Mesendoderm (in vitro differentiated cells): ENCODE measurements around the gene ZNF627.
A peak's percentile ranks its signal among the peaks of the same experiment; 100 is the strongest.

Experiments used
- DNase-seq: peaks from one replicate; pipeline ENCODE4 v3.0.0; 2013
- H2AK5ac ChIP-seq: 2 replicates; pipeline ENCODE4 v1.6.1; 2013; ENCODE audit warnings: low read length, inconsistent platforms
- H2BK120ac ChIP-seq: 2 replicates; pipeline ENCODE4 v1.6.1; 2013; ENCODE audit warnings: low read depth, mild to moderate bottlenecking, low read length, moderate library complexity, mixed read lengths
- H2BK15ac ChIP-seq: replicated peaks from 2 replicates; pipeline ENCODE4 v1.6.1; 2013; ENCODE audit warnings: low read depth, mild to moderate bottlenecking, moderate library complexity
- H2BK5ac ChIP-seq: 2 replicates; pipeline ENCODE4 v1.6.1; 2013; ENCODE audit warnings: low read length, inconsistent platforms
- H3K18ac ChIP-seq: 2 replicates; pipeline ENCODE4 v1.6.1; 2013; ENCODE audit warnings: mild to moderate bottlenecking, low read length, mixed read lengths
- H3K23ac ChIP-seq: one replicate; pipeline ENCODE4 v1.6.1; 2013; ENCODE audit warnings: low read length
- H3K27ac ChIP-seq: 2 replicates; pipeline ENCODE4 v1.5.1; 2013; ENCODE audit warnings: low read depth, mild to moderate bottlenecking, inconsistent platforms, low read length, moderate library complexity
- H3K27me3 ChIP-seq: 2 replicates; pipeline ENCODE4 v1.6.1; 2013; ENCODE audit warnings: low read length, control low read depth, mild to moderate bottlenecking, inconsistent platforms; ENCODE audit not compliant: insufficient read depth, poor library complexity
- H3K36me3 ChIP-seq: 2 replicates; pipeline ENCODE4 v1.6.1; 2013; ENCODE audit warnings: low read length, inconsistent platforms; ENCODE audit not compliant: control insufficient read depth, insufficient read depth
- H3K4ac ChIP-seq: one replicate; pipeline ENCODE4 v1.6.1; 2013; ENCODE audit warnings: low read depth, mild to moderate bottlenecking, low read length, moderate library complexity
- H3K4me1 ChIP-seq: 2 replicates; pipeline ENCODE4 v1.6.1; 2013; ENCODE audit warnings: low read depth, low read length, inconsistent platforms; ENCODE audit not compliant: control insufficient read depth
- H3K4me2 ChIP-seq: 2 replicates; pipeline ENCODE4 v1.6.1; 2013; ENCODE audit warnings: low read length
- H3K4me3 ChIP-seq: 2 replicates; pipeline ENCODE4 v1.5.1; 2013; ENCODE audit warnings: mild to moderate bottlenecking, low read length
- H3K56ac ChIP-seq: one replicate; pipeline ENCODE4 v1.6.1; 2013; ENCODE audit warnings: low read length
- H3K79me1 ChIP-seq: 2 replicates; pipeline ENCODE4 v1.6.1; 2013; ENCODE audit warnings: low read length, inconsistent platforms
- H3K79me2 ChIP-seq: 2 replicates; pipeline ENCODE4 v1.6.1; 2013; ENCODE audit warnings: mild to moderate bottlenecking, low read length; ENCODE audit not compliant: control insufficient read depth, insufficient read depth
- H3K9ac ChIP-seq: 2 replicates; pipeline ENCODE4 v1.6.1; 2013; ENCODE audit warnings: low read length, inconsistent platforms
- H4K5ac ChIP-seq: one replicate; pipeline ENCODE4 v1.6.1; 2013; ENCODE audit warnings: low read length
- H4K8ac ChIP-seq: one replicate; pipeline ENCODE4 v1.6.1; 2013; ENCODE audit warnings: low read depth, mild to moderate bottlenecking, control low read depth, low read length, moderate library complexity
- WGBS: extraction: QIAGEN DNeasy Blood & Tissue Kit; methylation state at CpG from one replicate; pipeline ENCODE4 v1.1.7; 2013; ENCODE audit warnings: low lambda C conversion rate, missing lambda C conversion rate; ENCODE audit not compliant: insufficient coverage; ENCODE audit errors: extremely low coverage; 5-methylcytosine and 5-hydroxymethylcytosine counted together

The ZNF627 gene

DNA sequence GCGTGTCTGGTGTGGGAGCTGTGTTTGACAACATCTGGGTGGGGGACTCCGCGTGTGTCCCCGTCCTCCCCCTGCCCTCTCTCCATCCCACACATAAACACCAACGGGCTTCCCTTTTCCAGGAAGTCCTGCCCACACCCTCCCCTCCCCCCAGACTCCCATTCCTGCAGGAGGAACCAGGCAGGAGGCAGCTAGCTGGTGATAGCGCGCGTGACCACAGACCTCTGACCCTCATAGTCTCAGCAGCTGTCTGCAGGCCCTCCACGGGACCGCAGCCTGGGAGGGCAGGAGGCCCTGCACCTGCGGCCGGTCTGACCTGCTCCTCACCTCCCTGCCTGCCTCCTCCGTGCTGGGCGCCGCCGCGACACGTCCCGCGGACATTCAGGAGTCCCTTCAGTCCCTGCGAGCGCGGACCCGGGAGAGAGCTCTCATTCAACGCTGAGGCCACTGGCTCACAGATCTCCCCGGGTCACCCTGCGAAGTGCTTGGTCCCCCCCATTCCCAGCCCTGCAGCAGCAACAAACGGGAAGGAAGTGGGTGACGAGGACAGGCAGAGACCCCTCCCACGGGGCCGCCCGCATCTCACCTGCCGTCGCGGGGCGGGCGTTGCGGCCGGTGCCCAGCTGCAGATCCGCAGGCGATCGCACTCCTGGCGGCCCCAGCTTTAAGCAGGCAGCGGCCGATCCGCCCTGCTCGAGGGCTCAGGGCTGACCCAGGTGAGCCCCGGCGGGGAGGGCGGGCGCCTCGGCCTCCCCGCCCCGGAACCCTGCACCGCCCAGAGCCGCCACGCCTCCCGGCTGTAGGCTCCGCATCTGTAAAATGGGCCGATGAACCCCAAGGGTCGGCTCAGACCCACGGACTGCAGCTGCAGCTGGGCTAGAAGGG is 18.8 kb upstream of the ZNF627 start:
- H3K79me1 ChIP-seq, result no peaks in the 10 kb centered on the region
- no peaks in the 10 kb centered on the region for H3K27me3 ChIP-seq
- H3K36me3 ChIP-seq, result no peaks in the 10 kb centered on the region
- H3K4me2 ChIP-seq, result peak overlapping the region; percentile 62
- peak overlapping the region; percentile 38 for H3K9ac ChIP-seq
- H3K79me2 ChIP-seq, result no peaks in the 10 kb centered on the region
- no peak overlapping the region for H3K4ac ChIP-seq
- H3K18ac ChIP-seq, result no peak overlapping the region
- no peak overlapping the region for H2BK15ac ChIP-seq
- WGBS, result no CpG with 5 or more reads among the region's 62 CpGs
- H2BK120ac ChIP-seq, result no peak overlapping the region
- H3K4me3 ChIP-seq, result peak overlapping the region; percentile 9
- no peak overlapping the region for H2AK5ac ChIP-seq
- no peaks in the 10 kb centered on the region for H3K4me1 ChIP-seq
- H2BK5ac ChIP-seq, result no peak overlapping the region
- peak overlapping the region; percentile 67 for H3K56ac ChIP-seq
- H3K23ac ChIP-seq, result peak overlapping the region; percentile 66
- no peak overlapping the region for H4K8ac ChIP-seq
- no peak overlapping the region for H3K27ac ChIP-seq
- DNase-seq, result peak; percentile 47
- H4K5ac ChIP-seq, result no peak overlapping the region

GRCh38 chr19:11580116-11580515 is 17.2 kb upstream of the ZNF627 start:
- Histone ChIP-seq H3K4me1 (no peaks in the 10 kb centered on the region), H2BK5ac (no peak overlapping the region), H3K18ac (no peak overlapping the region), H3K79me1 (no peaks in the 10 kb centered on the region), H3K4ac (no peak overlapping the region), H4K5ac (no peak overlapping the region), H3K9ac (no peak overlapping the region), H3K23ac (no peak overlapping the region), H3K36me3 (no peaks in the 10 kb centered on the region), H3K27ac (no peak overlapping the region), H3K27me3 (no peaks in the 10 kb centered on the region), H3K79me2 (no peaks in the 10 kb centered on the region), H2BK15ac (no peak overlapping the region), H2BK120ac (no peak overlapping the region), H4K8ac (no peak overlapping the region), H2AK5ac (no peak overlapping the region), H3K56ac (no peak overlapping the region), H3K4me3 (no peak overlapping the region), H3K4me2 (no peak overlapping the region)
- no peak for DNase-seq
- WGBS, result no CpG with 5 or more reads among the region's 4 CpGs

GRCh38 chr19:11581740-11582139 is 15.5 kb upstream of the ZNF627 start:
- H2BK120ac ChIP-seq, result no peak overlapping the region
- no peaks in the 10 kb centered on the region for H3K79me1 ChIP-seq
- H4K5ac ChIP-seq, result no peak overlapping the region
- H3K4me2 ChIP-seq, result no peak overlapping the region
- no peak overlapping the region for H2BK5ac ChIP-seq
- no peak overlapping the region for H3K27ac ChIP-seq
- H3K9ac ChIP-seq, result no peak overlapping the region
- no peaks in the 10 kb centered on the region for H3K4me1 ChIP-seq
- H4K8ac ChIP-seq, result no peak overlapping the region
- no peak overlapping the region for H3K23ac ChIP-seq
- no peak overlapping the region for H3K4ac ChIP-seq
- no peak overlapping the region for H2BK15ac ChIP-seq
- no peaks in the 10 kb centered on the region for H3K27me3 ChIP-seq
- H3K18ac ChIP-seq, result no peak overlapping the region
- H3K79me2 ChIP-seq, result no peaks in the 10 kb centered on the region
- no peak overlapping the region for H2AK5ac ChIP-seq
- DNase-seq, result no peak
- WGBS, result no CpG with 5 or more reads among the region's 3 CpGs
- no peak overlapping the region for H3K4me3 ChIP-seq
- H3K56ac ChIP-seq, result no peak overlapping the region
- H3K36me3 ChIP-seq, result no peaks in the 10 kb centered on the region

DNA sequence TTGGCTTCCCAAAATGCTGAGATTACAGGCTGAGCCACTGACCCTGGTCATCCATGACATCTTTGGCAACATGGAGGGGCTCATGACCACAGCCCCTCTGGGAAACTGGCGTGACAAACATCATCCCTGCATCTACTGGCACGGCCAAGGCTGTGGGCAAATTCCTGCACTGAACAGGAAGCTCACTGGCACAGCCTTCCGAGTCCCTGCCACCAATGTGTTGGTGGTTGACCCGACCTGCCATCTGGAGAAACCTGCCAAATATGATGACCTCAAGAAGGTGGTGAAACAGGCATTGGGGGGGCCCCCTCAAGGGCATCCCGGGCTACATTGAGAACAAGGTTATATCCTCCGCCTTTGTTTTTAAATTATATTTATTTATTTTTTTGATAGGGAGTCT is 11.0 kb upstream of the ZNF627 start:
- no peak overlapping the region for H2BK120ac ChIP-seq
- H2BK5ac ChIP-seq, result no peak overlapping the region
- H3K56ac ChIP-seq, result no peak overlapping the region
- no peak overlapping the region for H4K8ac ChIP-seq
- H3K27me3 ChIP-seq, result no peaks in the 10 kb centered on the region
- no peak overlapping the region for H3K9ac ChIP-seq
- H3K27ac ChIP-seq, result no peak overlapping the region
- H3K23ac ChIP-seq, result no peak overlapping the region
- no peak overlapping the region for H3K4me2 ChIP-seq
- no peaks in the 10 kb centered on the region for H3K79me2 ChIP-seq
- no peak overlapping the region for H3K4me3 ChIP-seq
- DNase-seq, result no peak
- no CpG with 5 or more reads among the region's 6 CpGs for WGBS
- H3K79me1 ChIP-seq, result no peaks in the 10 kb centered on the region
- no peak overlapping the region for H3K4ac ChIP-seq
- H3K36me3 ChIP-seq, result no peaks in the 10 kb centered on the region
- no peak overlapping the region for H2AK5ac ChIP-seq
- H3K18ac ChIP-seq, result no peak overlapping the region
- no peak overlapping the region for H2BK15ac ChIP-seq
- H4K5ac ChIP-seq, result no peak overlapping the region
- H3K4me1 ChIP-seq, result no peaks in the 10 kb centered on the region

GRCh38 chr19:11587302-11587974 is 9.8 kb upstream of the ZNF627 start:
- Histone ChIP-seq H3K56ac (no peak overlapping the region), H2BK120ac (no peak overlapping the region), H2BK5ac (no peak overlapping the region), H4K5ac (no peak overlapping the region), H3K18ac (no peak overlapping the region), H3K4me1 (no peaks in the 10 kb centered on the region), H3K9ac (no peak overlapping the region), H3K27me3 (no peaks in the 10 kb centered on the region), H3K23ac (no peak overlapping the region), H4K8ac (no peak overlapping the region), H3K4me2 (no peak overlapping the region), H3K79me1 (no peaks in the 10 kb centered on the region), H3K4me3 (no peak overlapping the region), H3K27ac (no peak overlapping the region), H2BK15ac (no peak overlapping the region), H3K4ac (no peak overlapping the region), H3K79me2 (no peaks in the 10 kb centered on the region), H2AK5ac (no peak overlapping the region), H3K36me3 (no peaks in the 10 kb centered on the region)
- DNase-seq, result peak; percentile 65
- WGBS, result no CpG with 5 or more reads among the region's 7 CpGs
